Measurements from ENCODE around the gene PDLIM5. TPM values are rescaled to one million over a fixed set of nuclear protein-coding genes. Genes with fewer than 3 reads are reported as not detected.
A peak's percentile ranks its signal among the peaks of the same experiment; 100 is the strongest.

Gene PDLIM5
- total and polyA plus RNA-seq, 11 donors = 262 to 1,378 (median 1,035) TPM

- TF ChIP-seq POLR2A (IDR thresholded peaks at IDR 0.05) (no peak), CTCF (IDR thresholded peaks at IDR 0.05) (no peak)
- 36 to 47% (median 42%) methylated on average over 5 of the region's 5 CpGs for WGBS, 4 donors
- H3K4me1 ChIP-seq = peaks cover 6 to 98% (median 74%) of the 10 kb centered on the region in 12 donors
Observed at GRCh38 chr4:94534401-94535312, 82.9 kb downstream of the PDLIM5 start.

GRCh38 chr4:94536049-94536448, 84.3 kb downstream of the PDLIM5 start:
- peak in 2 of 4 donors; percentile 9 to 30 for ATAC-seq
- peak overlapping the region in 10 of 12 donors; percentile 16 to 68 (median 52) for H3K27ac ChIP-seq

More at GRCh38 chr4:94534401-94535312, 82.9 kb downstream of the PDLIM5 start:
- Histone ChIP-seq H3K27ac (peak overlapping the region in 10 of 12 donors; percentile 23 to 68 (median 52)), H3K4me3 (no peak overlapping the region), H3K27me3 (no peaks in the 10 kb centered on the region), H3K36me3 (no peaks in the 10 kb centered on the region), H3K9me3 (no peaks in the 10 kb centered on the region)
- ATAC-seq = peak; percentile 16 to 44 (median 34)
- no peak for DNase-seq
- intact Hi-C loops (cut with DNase I) = no loop called here

GRCh38 chr4:94536649-94537469, 85.1 kb downstream of the PDLIM5 start:
- peak overlapping the region in 10 of 12 donors; percentile 16 to 68 (median 52) for H3K27ac ChIP-seq

More at GRCh38 chr4:94536049-94536448, 84.3 kb downstream of the PDLIM5 start:
- H3K36me3 ChIP-seq = no peaks in the 10 kb centered on the region
- TF ChIP-seq POLR2A (IDR thresholded peaks at IDR 0.05) (no peak), CTCF (IDR thresholded peaks at IDR 0.05) (no peak)
- no peaks in the 10 kb centered on the region for H3K9me3 ChIP-seq
- no peak overlapping the region for H3K4me3 ChIP-seq
- DNase-seq = no peak
- 37 to 49% (median 38%) methylated on average over 3 of the region's 3 CpGs for WGBS, 4 donors
- peaks cover 3 to 98% (median 65%) of the 10 kb centered on the region in 12 donors for H3K4me1 ChIP-seq
- no peaks in the 10 kb centered on the region for H3K27me3 ChIP-seq
- intact Hi-C loops (cut with DNase I) = no loop called here

More at GRCh38 chr4:94536649-94537469, 85.1 kb downstream of the PDLIM5 start:
- peaks cover 3 to 99% (median 64%) of the 10 kb centered on the region in 12 donors for H3K4me1 ChIP-seq
- DNase-seq = no peak
- no peaks in the 10 kb centered on the region for H3K27me3 ChIP-seq
- ATAC-seq = no peak
- intact Hi-C loops (cut with DNase I) = no loop called here
- H3K36me3 ChIP-seq = peaks cover 0 to 4% (median 0%) of the 10 kb centered on the region in 9 donors
- no peaks in the 10 kb centered on the region for H3K9me3 ChIP-seq
- TF ChIP-seq CTCF (IDR thresholded peaks at IDR 0.05) (no peak), POLR2A (IDR thresholded peaks at IDR 0.05) (no peak)
- H3K4me3 ChIP-seq = peak overlapping the region in 1 of 12 donors; percentile 2
- WGBS, 4 donors = 46 to 55% (median 53%) methylated on average over 3 of the region's 3 CpGs
